ENCODE data around the gene AMMECR1L.

DNA sequence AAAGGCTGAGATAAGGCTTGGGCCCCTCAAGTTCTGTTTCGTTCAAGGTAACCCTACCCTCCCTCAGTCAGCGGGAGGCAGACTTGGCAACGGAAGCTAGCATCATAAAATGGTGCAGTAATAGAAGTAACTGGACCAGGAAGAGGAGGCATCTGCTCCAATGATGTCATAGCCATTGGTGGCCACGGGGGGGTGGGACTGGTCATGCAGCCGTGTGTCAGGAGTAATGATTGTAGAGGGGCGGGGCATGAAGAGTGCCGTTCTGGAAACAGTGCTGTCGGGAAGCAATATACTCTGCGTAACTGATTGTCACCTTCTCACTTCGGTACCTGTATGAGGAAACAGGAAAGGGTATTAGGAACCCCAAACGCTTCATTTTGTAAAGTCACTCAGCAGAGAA is 20.9 kb downstream of the AMMECR1L start:
- no peak for TF ChIP-seq POLR2A (IDR thresholded peaks at IDR 0.05)
- TF ChIP-seq, protein P1, sequence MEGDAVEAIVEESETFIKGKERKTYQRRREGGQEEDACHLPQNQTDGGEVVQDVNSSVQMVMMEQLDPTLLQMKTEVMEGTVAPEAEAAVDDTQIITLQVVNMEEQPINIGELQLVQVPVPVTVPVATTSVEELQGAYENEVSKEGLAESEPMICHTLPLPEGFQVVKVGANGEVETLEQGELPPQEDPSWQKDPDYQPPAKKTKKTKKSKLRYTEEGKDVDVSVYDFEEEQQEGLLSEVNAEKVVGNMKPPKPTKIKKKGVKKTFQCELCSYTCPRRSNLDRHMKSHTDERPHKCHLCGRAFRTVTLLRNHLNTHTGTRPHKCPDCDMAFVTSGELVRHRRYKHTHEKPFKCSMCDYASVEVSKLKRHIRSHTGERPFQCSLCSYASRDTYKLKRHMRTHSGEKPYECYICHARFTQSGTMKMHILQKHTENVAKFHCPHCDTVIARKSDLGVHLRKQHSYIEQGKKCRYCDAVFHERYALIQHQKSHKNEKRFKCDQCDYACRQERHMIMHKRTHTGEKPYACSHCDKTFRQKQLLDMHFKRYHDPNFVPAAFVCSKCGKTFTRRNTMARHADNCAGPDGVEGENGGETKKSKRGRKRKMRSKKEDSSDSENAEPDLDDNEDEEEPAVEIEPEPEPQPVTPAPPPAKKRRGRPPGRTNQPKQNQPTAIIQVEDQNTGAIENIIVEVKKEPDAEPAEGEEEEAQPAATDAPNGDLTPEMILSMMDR (IDR thresholded peaks at IDR 0.05): no peak

Measured in prostate gland (tissue), 2 donors.